ENCODE results near the gene ENG.
"Not testable (repeated sequence)": the region's sequence is repeated elsewhere in the genome, so short reads cannot be mapped to it uniquely, and the experiment has no call there.

The ENG gene

DNA sequence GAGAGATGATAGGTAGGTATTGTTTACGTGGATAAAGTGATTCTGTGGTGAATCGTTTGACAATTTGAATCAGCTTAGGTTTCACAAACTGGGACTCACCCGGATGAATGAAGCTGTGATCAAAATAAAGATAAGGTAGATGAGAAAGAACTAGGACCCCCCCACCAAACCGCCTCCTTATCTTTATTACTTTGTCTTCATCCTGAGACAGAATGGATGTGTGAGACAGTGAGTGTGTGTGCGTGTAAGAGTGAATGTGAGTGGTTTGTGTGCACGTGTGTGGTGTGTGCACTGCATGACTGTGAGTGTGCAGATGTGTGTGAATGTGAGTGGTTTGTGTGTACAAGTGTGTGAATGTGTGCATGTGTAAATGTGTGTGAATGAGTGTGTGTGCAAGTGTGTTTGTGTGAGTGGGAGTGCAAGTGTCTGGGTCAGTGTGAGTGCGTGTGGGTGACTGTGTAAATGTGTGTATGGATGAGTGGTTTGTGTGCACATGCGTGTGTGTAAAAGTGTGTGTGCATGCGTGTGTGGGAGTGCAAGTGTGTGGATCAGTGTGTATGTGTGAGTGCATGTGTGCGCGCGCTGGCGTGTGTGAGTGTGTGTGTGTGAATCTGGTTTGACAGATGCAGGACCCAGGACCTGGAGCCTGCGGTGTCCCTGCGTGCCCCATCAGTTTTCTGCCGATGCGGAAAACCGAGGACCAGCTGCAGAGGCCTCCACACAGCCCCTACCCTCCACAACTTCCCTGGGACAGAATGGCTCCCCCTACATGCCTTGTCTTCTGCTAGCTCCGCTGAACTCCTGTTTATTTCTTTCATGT, 11.4 kb upstream of the ENG start:
- no peak for DNase-seq (ENCODE audit: low read depth in 2 of 2)

- no peak for DNase-seq (ENCODE audit: low read depth in 2 of 2)
These were observed 8.7 kb upstream of the ENG start for GRCh38 chr9:127863191-127863621.

DNA sequence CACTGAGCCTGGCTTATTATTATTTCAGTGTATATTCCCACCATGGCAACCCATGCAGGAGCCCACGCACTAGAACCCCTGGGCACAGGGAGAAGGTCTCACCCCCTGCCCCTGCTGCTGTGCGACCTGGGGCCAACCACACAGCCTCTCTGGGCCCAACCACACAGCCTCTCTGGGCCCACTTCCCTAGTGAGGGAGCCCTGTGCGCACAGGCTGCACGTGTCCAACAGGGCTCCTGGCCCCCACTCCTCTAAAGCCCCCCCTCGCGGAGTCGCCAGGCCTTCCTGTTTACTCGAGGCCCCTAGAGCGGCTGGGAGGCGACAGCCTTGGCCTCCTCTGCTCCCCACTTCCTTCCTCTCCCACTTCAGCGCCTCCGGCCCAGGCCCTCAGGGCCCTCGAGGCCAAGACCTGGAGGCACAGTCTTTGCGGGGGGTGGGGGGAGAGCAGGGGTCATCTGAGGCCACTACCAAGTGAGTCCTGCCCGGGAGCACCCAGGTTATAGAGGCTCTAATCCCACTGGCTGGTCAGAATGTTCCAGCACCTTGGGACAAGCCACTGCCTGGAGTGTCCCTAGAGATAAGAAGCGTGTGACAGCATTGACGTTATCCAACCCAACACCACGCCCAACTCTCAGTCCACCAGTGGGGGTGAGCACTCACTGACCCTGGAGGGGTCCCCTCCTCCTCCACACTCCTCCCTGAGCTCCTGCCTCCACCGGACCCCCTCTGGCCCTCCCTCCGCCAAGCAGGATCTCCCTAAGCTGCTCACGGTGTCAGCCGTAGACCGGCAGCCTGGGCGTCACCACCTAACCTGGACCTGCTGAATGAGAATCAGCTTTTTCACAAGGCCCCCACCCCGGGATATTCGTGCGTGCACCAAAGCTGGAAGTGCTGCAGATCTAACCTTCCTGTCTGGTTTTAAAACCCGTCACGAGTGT, 7.9 kb upstream of the ENG start:
- peak; percentile 16 to 51 for DNase-seq (ENCODE audit: low read depth in 2 of 2)

- no peak for DNase-seq (ENCODE audit: low read depth in 2 of 2)
These were observed 6.3 kb upstream of the ENG start for GRCh38 chr9:127860779-127861178.

GRCh38 chr9:127860260-127860659, 5.8 kb upstream of the ENG start:
- DNase-seq (ENCODE audit: low read depth in 2 of 2): no peak

- DNase-seq (ENCODE audit: low read depth in 2 of 2): no peak
These were observed 3.6 kb upstream of the ENG start for GRCh38 chr9:127858041-127858512.

DNA sequence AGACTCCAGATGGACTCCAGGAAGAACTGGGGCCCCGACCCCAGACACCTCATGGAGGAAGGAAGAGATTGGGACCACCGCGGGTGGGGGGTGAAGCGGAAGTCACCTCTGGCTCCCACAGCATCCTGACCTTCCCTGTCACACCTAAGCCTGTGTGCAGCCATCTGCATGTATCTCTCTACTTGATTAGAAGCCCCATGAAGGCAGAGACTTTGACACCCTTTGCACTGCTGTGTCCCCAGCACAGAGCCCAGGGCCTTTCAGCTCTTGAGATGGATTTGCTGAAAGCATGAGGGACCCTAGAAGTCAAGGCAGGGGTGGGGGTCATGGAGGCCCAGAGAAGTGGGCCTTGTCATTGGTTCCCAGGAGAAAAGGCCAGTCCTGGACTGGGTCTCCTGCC, 2.8 kb upstream of the ENG start:
- no peak for DNase-seq (ENCODE audit: low read depth in 2 of 2)

- DNase-seq (ENCODE audit: low read depth in 2 of 2): no peak
These were observed 2.3 kb upstream of the ENG start for GRCh38 chr9:127856729-127857116.

GRCh38 chr9:127856094-127856728, 1.8 kb upstream of the ENG start:
- no peak for DNase-seq (ENCODE audit: low read depth in 2 of 2)

- no peak for DNase-seq (ENCODE audit: low read depth in 2 of 2)
These were observed 1.1 kb upstream of the ENG start for GRCh38 chr9:127855522-127855921.

- DNase-seq (ENCODE audit: low read depth in 2 of 2): no peak
These were observed 502 bp upstream of the ENG start for GRCh38 chr9:127854960-127855359.

- no peak for DNase-seq (ENCODE audit: low read depth in 2 of 2)
These were observed 910 bp downstream of the ENG start for GRCh38 chr9:127853312-127854183.

DNA sequence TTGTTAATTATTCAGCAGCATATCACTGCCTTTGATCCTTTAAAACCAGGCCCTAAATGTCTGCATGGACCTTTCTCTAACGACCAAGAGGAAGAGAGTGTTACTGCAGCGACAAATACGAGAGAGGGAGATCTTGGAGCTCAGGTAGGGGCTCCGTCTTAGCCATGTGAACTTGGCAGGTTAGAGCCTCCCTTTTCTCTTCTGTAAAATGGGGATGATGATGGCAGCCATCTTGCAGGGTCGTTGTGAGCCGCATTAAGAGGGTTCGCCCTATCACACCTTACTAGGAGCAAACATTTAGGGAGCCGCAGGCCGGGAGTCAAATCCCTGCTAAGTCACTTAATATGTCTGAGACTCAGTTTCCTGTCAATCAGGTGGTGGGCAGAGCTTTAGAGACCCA, 1.6 kb downstream of the ENG start:
- DNase-seq (ENCODE audit: low read depth in 2 of 2): no peak

DNA sequence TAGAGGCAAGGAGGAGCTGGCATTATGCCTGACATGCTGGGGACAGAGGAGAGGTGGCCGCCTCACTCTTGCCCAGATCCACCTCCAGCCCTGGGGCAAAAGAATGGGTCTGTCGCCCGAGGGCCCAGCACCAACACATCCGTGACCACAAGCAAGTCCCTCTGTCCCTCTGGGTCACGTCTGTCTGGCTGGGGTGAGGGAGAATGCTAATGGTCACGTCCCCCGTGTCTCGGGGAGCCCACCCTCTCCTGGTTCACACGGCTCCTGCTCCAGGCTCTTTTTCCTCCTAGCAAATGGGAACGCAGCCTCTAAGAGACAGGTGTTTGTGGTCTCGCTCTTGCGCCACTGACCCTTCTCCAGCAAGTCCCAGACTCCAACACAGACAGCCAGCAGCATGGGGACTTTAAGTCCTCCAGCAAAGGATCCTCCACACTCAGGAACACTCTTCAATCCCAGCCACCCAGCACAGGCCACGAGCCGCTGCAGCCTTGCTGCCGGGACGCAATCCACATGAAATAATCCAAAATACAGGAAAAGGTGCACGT, 4.1 kb downstream of the ENG start:
- DNase-seq (ENCODE audit: low read depth in 2 of 2): no peak

- no peak for DNase-seq (ENCODE audit: low read depth in 2 of 2)
These were observed 5.5 kb downstream of the ENG start for GRCh38 chr9:127848756-127849504.

DNA sequence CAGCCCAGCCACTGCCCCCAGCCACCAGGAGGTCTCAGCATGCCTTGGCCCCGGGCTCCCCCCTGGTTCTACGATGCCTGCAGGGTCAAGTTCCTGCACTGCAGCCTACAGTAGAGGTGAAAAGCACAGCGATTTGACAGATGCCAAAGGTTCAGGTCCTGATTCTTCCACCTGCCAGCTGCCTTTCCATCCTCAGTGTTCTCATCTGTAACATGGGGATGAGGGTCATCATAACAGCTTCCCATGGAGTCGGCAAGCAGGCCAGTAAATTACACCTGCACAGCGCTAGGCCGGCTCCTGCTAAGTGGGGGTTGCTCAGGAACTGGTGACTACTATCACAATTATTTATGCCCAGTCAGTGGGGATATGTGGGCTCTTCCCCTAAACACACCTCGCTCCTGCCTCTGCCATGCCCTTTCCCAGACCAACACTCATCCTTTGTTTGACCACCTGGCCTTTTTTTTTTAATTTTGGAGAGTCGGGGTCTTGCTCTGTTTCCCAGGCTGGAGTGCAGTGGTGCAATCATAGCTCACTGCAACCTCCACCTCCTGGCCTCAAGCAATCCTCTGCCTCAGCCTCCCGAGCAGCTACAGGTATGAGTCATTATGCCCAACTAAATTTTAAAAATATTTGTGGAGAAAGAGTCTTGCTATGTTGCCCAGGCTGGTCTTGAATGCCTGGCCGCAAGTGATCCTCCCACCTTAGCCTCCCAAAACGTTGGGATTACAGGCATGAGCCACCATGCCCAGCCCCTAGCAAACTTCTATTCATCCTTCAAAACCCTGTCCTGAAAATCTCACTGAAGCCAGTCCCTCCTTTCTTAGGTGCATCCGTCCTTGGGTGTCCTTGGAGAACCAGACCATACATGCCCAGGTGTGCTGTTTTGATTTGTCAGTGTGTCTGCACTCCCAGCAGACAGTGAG, 6.4 kb downstream of the ENG start:
- no peak for DNase-seq (ENCODE audit: low read depth in 2 of 2)

GRCh38 chr9:127847178-127847510, 7.3 kb downstream of the ENG start:
- DNase-seq (ENCODE audit: low read depth in 2 of 2): no peak

- DNase-seq (ENCODE audit: low read depth in 2 of 2): no peak
These were observed 7.8 kb downstream of the ENG start for GRCh38 chr9:127846443-127847177.

- not testable (repeated sequence) for DNase-seq (ENCODE audit: low read depth in 2 of 2)
These were observed 8.8 kb downstream of the ENG start for GRCh38 chr9:127845619-127846018.

Measured in stimulated activated CD8-positive, alpha-beta memory T cell treated with anti-CD3 and anti-CD28 coated beads, Interleukin-7, amount 100 ng/mL, for 4 hours (primary cell).